Stomach (tissue), 9 donors: Measurements from ENCODE around the gene PIEZO1. TPM values are rescaled to one million over a fixed set of nuclear protein-coding genes. Genes with fewer than 3 reads are reported as not detected.
A peak's percentile ranks its signal among the peaks of the same experiment; 100 is the strongest.
"Not testable (repeated sequence)": the region's sequence is repeated elsewhere in the genome, so short reads cannot be mapped to it uniquely, and the experiment has no call there.

Experiments used
- DNase-seq, 2 donors: peaks; one replicate each; pipeline versions ENCODE4 v3.0.0 to v3.0.0-alpha.2; 2013 to 2019
- H3K27ac ChIP-seq, 5 donors: fragments of 200-600 bp in 4 of 5; sonication (generic) in 4 of 5; one replicate each; pipeline ENCODE4 v1.5.1; 2013 to 2019; ENCODE audit warnings: mild to moderate bottlenecking in 1 of 5, moderate library complexity in 1 of 5
- H3K27me3 ChIP-seq, 3 donors: fragments of 200-600 bp; sonication (generic); one replicate each; pipeline ENCODE4 v1.5.1; 2017 to 2019; ENCODE audit warnings: mixed run types in 1 of 3
- H3K36me3 ChIP-seq, 4 donors: fragments of 200-600 bp; sonication (generic); 1 replicate in 3 of 4; 2 replicates in 1 of 4; pipeline ENCODE4 v1.5.1; 2016 to 2019
- H3K4me1 ChIP-seq, 4 donors: fragments of 200-600 bp; sonication (generic); one replicate each; pipeline ENCODE4 v1.5.1; 2016 to 2019
- H3K4me3 ChIP-seq, 4 donors: fragments of 200-600 bp; sonication (generic) in 3 of 4; one replicate each; pipeline ENCODE4 v1.5.1; 2016 to 2019; ENCODE audit warnings: mild to moderate bottlenecking in 1 of 4
- H3K9me3 ChIP-seq, 4 donors: fragments of 200-600 bp; sonication (generic); one replicate each; pipeline ENCODE4 v1.5.1; 2016 to 2019
- EP300 ChIP-seq: sonication (generic); formaldehyde crosslinking; IDR thresholded peaks from one replicate; pipeline ENCODE4 v1.6.1; 2017; ENCODE audit warnings: antibody characterized with exemption
- POLR2A ChIP-seq, 4 donors: fragments of 450-650 bp; IDR thresholded peaks; one replicate each; pipeline ENCODE4 v1.6.1; 2016; ENCODE audit warnings: antibody characterized with exemption in 4 of 4, control low read depth in 2 of 4, mild to moderate bottlenecking in 1 of 4, moderate library complexity in 1 of 4
- POLR2AphosphoS5 ChIP-seq, 3 donors: sonication (generic); formaldehyde crosslinking; IDR thresholded peaks; one replicate each; pipeline ENCODE4 v1.6.1; 2016; ENCODE audit warnings: antibody characterized with exemption in 3 of 3
- whole genome bisulfite sequencing, 5 donors: extraction: QIAGEN DNeasy Blood & Tissue Kit in 3 of 5; methylation state at CpG; one replicate each; pipeline versions ENCODE4 v1.1.5 to v1.1.7; 2013 to 2018; 5-methylcytosine and 5-hydroxymethylcytosine counted together
- intact Hi-C: fragments of 100-400 bp; cut with DNase I; formaldehyde crosslinking; loops from one replicate; pipeline ENCODE4 v1.15.1; 2023; ENCODE audit warnings: low total_unique reads
- polyA plus RNA-seq, 3 donors: library from polyadenylated mRNA; stranded (reverse); fragments of 200-250 nt; gene quantifications; one replicate each; pipeline ENCODE4 v1.2.3, GENCODE V29; 2013
- total RNA-seq, 5 donors: library from RNA; depleted of rRNA; stranded (reverse); fragments of >200 nt; gene quantifications; one replicate each; pipeline versions ENCODE4 v1.1.0 to v1.2.3, GENCODE V29; 2014 to 2016
- TF ChIP-seq, protein P1 (sequence below), 7 experiments: fragments of 450-650 bp in 4 of 7; fragments of 200-600 bp in 3 of 7; sonication (generic) in 3 of 7; IDR thresholded peaks; one replicate each; pipeline ENCODE4 v1.5.1; 2016 to 2019; ENCODE audit warnings: antibody characterized with exemption in 7 of 7, control low read depth in 2 of 7, mild to moderate bottlenecking in 1 of 7
- donor health status: healthy with polysubstance abuse.
- donor health status: Bipolar disorder and iron deficiency.
- donor health status: healthy.

Gene PIEZO1
- total and polyA plus RNA-seq, 8 donors, result 43.7 to 171 (median 115) TPM

DNA sequence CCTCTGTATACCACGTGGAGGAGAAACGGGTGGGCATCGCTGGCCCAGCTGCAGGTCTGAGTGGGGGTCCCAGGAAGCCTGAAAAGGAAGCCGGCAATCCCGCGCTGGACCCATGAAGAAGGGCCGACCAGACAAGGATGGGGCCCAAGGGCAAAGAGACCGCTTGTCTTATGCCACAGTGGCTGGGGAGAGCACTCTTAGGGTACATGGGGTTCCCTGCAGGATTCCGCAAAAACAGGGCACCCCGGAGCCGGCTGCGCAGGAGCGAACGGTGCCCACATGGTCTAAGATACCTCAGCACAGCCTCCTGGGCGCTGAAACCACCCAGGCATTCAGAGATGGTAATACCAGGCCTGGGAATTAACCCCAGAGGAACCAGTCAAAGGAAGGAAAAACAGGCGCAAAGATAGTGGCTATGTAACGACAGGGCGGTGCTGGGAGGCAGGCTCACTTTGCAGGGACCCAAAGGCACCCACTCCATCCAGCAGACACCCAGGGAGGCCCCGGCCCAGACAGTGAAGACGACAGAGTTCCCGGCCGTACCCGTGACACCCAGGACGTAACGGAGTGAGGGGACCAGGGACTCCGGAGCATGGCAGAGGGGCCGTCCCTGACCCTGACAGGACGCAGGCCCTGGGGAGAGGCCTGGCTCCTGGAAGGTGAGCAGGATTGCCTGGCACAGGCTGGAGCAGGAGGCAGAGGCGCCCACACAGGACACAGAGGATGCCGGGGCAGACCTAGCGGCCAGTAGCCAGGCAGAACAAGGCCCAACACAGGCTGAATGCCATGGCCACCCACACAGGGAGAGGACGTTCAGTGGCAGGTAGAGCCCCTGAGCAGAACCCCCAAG lies 10.3 kb downstream of the PIEZO1 start:
- intact Hi-C loops, result no loop called here
- Histone ChIP-seq H3K27me3 (no peaks in the 10 kb centered on the region), H3K9me3 (no peaks in the 10 kb centered on the region), H3K36me3 (peaks cover 0 to 7% (median 2%) of the 10 kb centered on the region in 4 donors), H3K4me1 (peaks cover 52 to 96% (median 77%) of the 10 kb centered on the region in 4 donors), H3K27ac (peak overlapping the region in 3 of 5 donors; percentile 37 to 96 (median 77)), H3K4me3 (no peak overlapping the region)
- DNase-seq, result no peak
- WGBS, 5 donors, result 91 to 96% (median 95%) methylated on average over 31 to 32 of the region's 32 CpGs
- TF ChIP-seq POLR2A (IDR thresholded peaks at IDR 0.05) (no peak), EP300 (no peak), POLR2AphosphoS5 (IDR thresholded peaks at IDR 0.05) (no peak)
- TF ChIP-seq, protein P1, sequence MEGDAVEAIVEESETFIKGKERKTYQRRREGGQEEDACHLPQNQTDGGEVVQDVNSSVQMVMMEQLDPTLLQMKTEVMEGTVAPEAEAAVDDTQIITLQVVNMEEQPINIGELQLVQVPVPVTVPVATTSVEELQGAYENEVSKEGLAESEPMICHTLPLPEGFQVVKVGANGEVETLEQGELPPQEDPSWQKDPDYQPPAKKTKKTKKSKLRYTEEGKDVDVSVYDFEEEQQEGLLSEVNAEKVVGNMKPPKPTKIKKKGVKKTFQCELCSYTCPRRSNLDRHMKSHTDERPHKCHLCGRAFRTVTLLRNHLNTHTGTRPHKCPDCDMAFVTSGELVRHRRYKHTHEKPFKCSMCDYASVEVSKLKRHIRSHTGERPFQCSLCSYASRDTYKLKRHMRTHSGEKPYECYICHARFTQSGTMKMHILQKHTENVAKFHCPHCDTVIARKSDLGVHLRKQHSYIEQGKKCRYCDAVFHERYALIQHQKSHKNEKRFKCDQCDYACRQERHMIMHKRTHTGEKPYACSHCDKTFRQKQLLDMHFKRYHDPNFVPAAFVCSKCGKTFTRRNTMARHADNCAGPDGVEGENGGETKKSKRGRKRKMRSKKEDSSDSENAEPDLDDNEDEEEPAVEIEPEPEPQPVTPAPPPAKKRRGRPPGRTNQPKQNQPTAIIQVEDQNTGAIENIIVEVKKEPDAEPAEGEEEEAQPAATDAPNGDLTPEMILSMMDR (IDR thresholded peaks at IDR 0.05), result no peak

- 29 to 61% (median 38%) methylated on average over 8 to 12 of the region's 12 CpGs for WGBS, 5 donors
- no peaks in the 10 kb centered on the region for H3K27me3 ChIP-seq
- peak; percentile 46 to 89 for DNase-seq
- TF ChIP-seq EP300, result no peak
- peak in 1 of 3 donors; percentile 47 for TF ChIP-seq POLR2AphosphoS5 (IDR thresholded peaks at IDR 0.05)
- TF ChIP-seq, protein P1 (IDR thresholded peaks at IDR 0.05), result no peak
- TF ChIP-seq POLR2A (IDR thresholded peaks at IDR 0.05), result no peak
- no peaks in the 10 kb centered on the region for H3K9me3 ChIP-seq
- peak overlapping the region in 4 of 5 donors; percentile 61 to 96 (median 74) for H3K27ac ChIP-seq
- H3K4me3 ChIP-seq, result no peak overlapping the region
- peaks cover 53 to 96% (median 77%) of the 10 kb centered on the region in 4 donors for H3K4me1 ChIP-seq
- intact Hi-C loops, result no loop called here
- peaks cover 0 to 7% (median 2%) of the 10 kb centered on the region in 4 donors for H3K36me3 ChIP-seq
These were observed 11.2 kb downstream of the PIEZO1 start for GRCh38 chr16:88773812-88774291.

DNA sequence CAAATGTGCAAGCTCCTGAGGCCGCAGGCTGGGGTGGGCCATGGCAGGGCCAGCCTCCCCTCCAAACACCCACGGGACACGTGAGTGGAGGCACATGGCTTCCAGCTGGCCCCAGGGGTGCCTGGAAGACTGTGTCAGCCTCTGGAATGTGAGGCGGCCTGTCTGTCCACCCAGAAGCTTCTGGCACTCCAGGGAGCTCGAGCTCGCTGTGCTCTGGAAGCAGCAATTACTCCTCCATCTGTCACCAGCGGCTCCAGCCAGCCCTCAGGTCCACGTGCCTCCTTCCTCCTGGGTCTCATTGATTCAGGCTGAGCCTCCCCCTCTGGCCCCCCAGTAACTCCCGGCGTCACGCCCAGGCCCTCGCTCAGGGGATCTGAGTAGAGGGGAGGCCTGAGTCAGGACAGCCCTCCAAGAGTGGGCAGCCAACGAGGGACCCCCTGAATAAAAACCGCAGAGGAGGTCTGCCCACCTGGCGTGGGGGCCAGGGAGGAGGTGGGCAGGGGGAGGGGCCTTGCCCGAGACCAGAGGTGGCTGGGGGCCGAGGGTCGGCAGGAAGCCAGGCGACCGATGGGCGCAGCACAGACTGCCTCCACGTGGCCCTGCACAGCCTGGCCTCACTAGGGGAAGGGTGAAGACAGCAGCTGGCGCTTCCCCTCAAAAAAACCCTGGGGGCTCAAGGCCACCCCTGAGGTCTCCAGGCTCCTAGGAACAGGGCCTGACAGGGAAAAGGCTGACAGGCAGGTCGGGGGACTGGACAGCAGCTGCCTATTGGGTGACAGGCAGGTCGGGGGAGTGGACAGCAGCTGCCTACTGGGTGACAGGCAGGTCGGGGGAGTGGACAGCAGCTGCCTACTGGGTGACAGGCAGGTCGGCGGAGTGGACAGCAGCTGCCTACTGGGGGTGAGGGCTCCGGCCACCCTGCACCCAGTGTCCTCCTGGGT lies 11.9 kb downstream of the PIEZO1 start:
- peaks cover 0 to 7% (median 2%) of the 10 kb centered on the region in 4 donors for H3K36me3 ChIP-seq
- peak in 1 of 2 donors; percentile 87 for DNase-seq
- peak overlapping the region in 4 of 5 donors; percentile 61 to 96 (median 74) for H3K27ac ChIP-seq
- intact Hi-C loops, result no loop called here
- H3K4me3 ChIP-seq, result no peak overlapping the region
- no peaks in the 10 kb centered on the region for H3K27me3 ChIP-seq
- peaks cover 60 to 98% (median 80%) of the 10 kb centered on the region in 4 donors for H3K4me1 ChIP-seq
- no peaks in the 10 kb centered on the region for H3K9me3 ChIP-seq
- 43 to 66% (median 53%) methylated on average over 20 to 29 of the region's 29 CpGs for whole genome bisulfite sequencing, 5 donors
- TF ChIP-seq, protein P1 (IDR thresholded peaks at IDR 0.05), result no peak
- peak; percentile 29 to 80 (median 75) for TF ChIP-seq POLR2AphosphoS5 (IDR thresholded peaks at IDR 0.05)

DNA sequence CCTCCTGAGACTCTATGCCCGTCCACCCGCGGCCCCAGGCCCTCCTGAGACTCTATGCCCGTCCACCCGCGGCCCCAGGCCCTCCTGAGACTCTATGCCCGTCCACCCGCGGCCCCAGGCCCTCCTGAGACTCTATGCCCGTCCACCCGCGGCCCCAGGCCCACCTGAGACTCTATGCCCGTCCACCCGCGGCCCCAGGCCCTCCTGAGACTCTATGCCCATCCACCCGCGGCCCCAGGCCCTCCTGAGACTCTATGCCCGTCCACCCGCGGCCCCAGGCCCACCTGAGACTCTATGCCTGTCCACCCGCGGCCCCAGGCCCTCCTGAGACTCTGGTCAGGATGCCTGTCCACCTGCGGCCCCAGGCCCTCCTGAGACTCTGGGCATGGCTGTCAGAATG lies 13.2 kb downstream of the PIEZO1 start:
- H3K4me3 ChIP-seq, H3K9me3 ChIP-seq, H3K36me3 ChIP-seq, intact Hi-C loops, H3K27me3 ChIP-seq, DNase-seq: not testable (repeated sequence)
- Histone ChIP-seq H3K27ac (peak overlapping the region in 4 of 5 donors; percentile 66 to 96 (median 74)), H3K4me1 (peaks cover 71 to 98% (median 82%) of the 10 kb centered on the region in 4 donors)
- WGBS, 5 donors, result 96 to 100% (median 98%) methylated on average over 5 to 15 of the region's 23 CpGs
